T-helper 17 cell (primary cell): ENCODE results near the gene MRPL36. TPM values are rescaled to one million over a fixed set of nuclear protein-coding genes. Genes with fewer than 3 reads are reported as not detected.

Experiments
- ATAC-seq: fragments of 150-1000 bp; cut with Tn5 transposase; 2 replicates; pipeline ENCODE4 v1.10.0; 2021; ENCODE audit warnings: mild to moderate bottlenecking, moderate library complexity
- DNase-seq, 3 donors: peaks; one replicate each; pipeline versions ENCODE4 v3.0.0 to v3.0.0-alpha.2; 2020 to 2021
- H3K9me3 ChIP-seq: one replicate; pipeline ENCODE4 v1.7.0; 2013; ENCODE audit warnings: low read length, mild to moderate bottlenecking; ENCODE audit not compliant: control insufficient read depth, poor library complexity, severe bottlenecking
- H3K27ac Mint-ChIP-seq: one replicate; pipeline ENCODE4 v1.8.0; 2022; ENCODE audit warnings: mild to moderate bottlenecking, moderate library complexity, mixed read lengths
- H3K27me3 Mint-ChIP-seq: one replicate; pipeline ENCODE4 v1.8.0; 2022; ENCODE audit warnings: mixed read lengths
- H3K36me3 Mint-ChIP-seq: one replicate; pipeline ENCODE4 v1.8.0; 2022; ENCODE audit warnings: low read depth, mixed read lengths
- H3K4me1 Mint-ChIP-seq: one replicate; pipeline ENCODE4 v1.8.0; 2022; ENCODE audit warnings: mild to moderate bottlenecking, mixed read lengths
- H3K4me3 Mint-ChIP-seq: one replicate; pipeline ENCODE4 v1.8.0; 2022; ENCODE audit warnings: mild to moderate bottlenecking, moderate library complexity, mixed read lengths
- total RNA-seq, 4 donors: library from RNA in 2 of 4; stranded (reverse) in 2 of 4; gene quantifications; one replicate each; pipeline ENCODE4 v1.2.3 and lab custom pipeline; 2022 to 2026

The MRPL36 gene
- total RNA-seq, 2 donors from 2014 or later: 12.3 to 17.7 TPM

- Mint-ChIP-seq H3K27ac (no peak overlapping the region), H3K4me3 (no peak overlapping the region), H3K27me3 (peaks cover 7% of the 10 kb centered on the region), H3K4me1 (peaks cover 10% of the 10 kb centered on the region), H3K36me3 (no peaks in the 10 kb centered on the region)
- DNase-seq (no peak), ATAC-seq (no peak)
- no peaks in the 10 kb centered on the region for H3K9me3 ChIP-seq
Observed at GRCh38 chr5:1776831-1777230, 22.8 kb downstream of the MRPL36 start.

GRCh38 chr5:1772634-1773033 lies 27.0 kb downstream of the MRPL36 start:
- ATAC-seq (no peak), DNase-seq (no peak)
- Mint-ChIP-seq H3K27me3 (peaks cover 16% of the 10 kb centered on the region), H3K4me3 (no peak overlapping the region), H3K27ac (peak overlapping the region; percentile 60), H3K36me3 (no peaks in the 10 kb centered on the region), H3K4me1 (peaks cover 4% of the 10 kb centered on the region)
- H3K9me3 ChIP-seq: no peaks in the 10 kb centered on the region

- Mint-ChIP-seq H3K27me3 (peaks cover 16% of the 10 kb centered on the region), H3K36me3 (no peaks in the 10 kb centered on the region), H3K4me1 (peaks cover 4% of the 10 kb centered on the region), H3K4me3 (no peak overlapping the region), H3K27ac (no peak overlapping the region)
- H3K9me3 ChIP-seq: no peaks in the 10 kb centered on the region
- DNase-seq: no peak
- ATAC-seq: no peak
Observed at GRCh38 chr5:1771149-1772065, 28.2 kb downstream of the MRPL36 start.

GRCh38 chr5:1770443-1770802 lies 29.2 kb downstream of the MRPL36 start:
- H3K27ac Mint-ChIP-seq: no peak overlapping the region
- H3K4me1 Mint-ChIP-seq: peaks cover 4% of the 10 kb centered on the region
- peaks cover 21% of the 10 kb centered on the region for H3K27me3 Mint-ChIP-seq
- no peak overlapping the region for H3K4me3 Mint-ChIP-seq
- no peak for DNase-seq
- H3K9me3 ChIP-seq: no peaks in the 10 kb centered on the region
- ATAC-seq: no peak
- no peaks in the 10 kb centered on the region for H3K36me3 Mint-ChIP-seq

- DNase-seq: no peak
- H3K36me3 Mint-ChIP-seq: no peaks in the 10 kb centered on the region
Observed at GRCh38 chr5:1769752-1770442, 29.7 kb downstream of the MRPL36 start.

GRCh38 chr5:1769017-1769640 lies 30.5 kb downstream of the MRPL36 start:
- H3K4me1 Mint-ChIP-seq: peaks cover 4% of the 10 kb centered on the region
- H3K27me3 Mint-ChIP-seq: peaks cover 28% of the 10 kb centered on the region
- DNase-seq (no peak), ATAC-seq (no peak)
- no peak overlapping the region for H3K4me3 Mint-ChIP-seq
- H3K9me3 ChIP-seq: no peaks in the 10 kb centered on the region
- no peaks in the 10 kb centered on the region for H3K36me3 Mint-ChIP-seq
- H3K27ac Mint-ChIP-seq: no peak overlapping the region

More at GRCh38 chr5:1769752-1770442, 29.7 kb downstream of the MRPL36 start:
- H3K9me3 ChIP-seq: no peaks in the 10 kb centered on the region
- H3K4me1 Mint-ChIP-seq: peaks cover 4% of the 10 kb centered on the region
- no peak overlapping the region for H3K27ac Mint-ChIP-seq
- no peak overlapping the region for H3K4me3 Mint-ChIP-seq
- no peak for ATAC-seq
- peaks cover 22% of the 10 kb centered on the region for H3K27me3 Mint-ChIP-seq

GRCh38 chr5:1768283-1769000 lies 31.2 kb downstream of the MRPL36 start:
- Mint-ChIP-seq H3K36me3 (no peaks in the 10 kb centered on the region), H3K27ac (no peak overlapping the region), H3K4me1 (peaks cover 4% of the 10 kb centered on the region), H3K4me3 (no peak overlapping the region), H3K27me3 (peaks cover 35% of the 10 kb centered on the region)
- no peak for ATAC-seq
- no peak for DNase-seq
- no peaks in the 10 kb centered on the region for H3K9me3 ChIP-seq

GRCh38 chr5:1767524-1768282 lies 31.9 kb downstream of the MRPL36 start:
- Mint-ChIP-seq H3K36me3 (no peaks in the 10 kb centered on the region), H3K4me3 (no peak overlapping the region), H3K27me3 (peaks cover 41% of the 10 kb centered on the region), H3K27ac (no peak overlapping the region), H3K4me1 (peaks cover 3% of the 10 kb centered on the region)
- no peaks in the 10 kb centered on the region for H3K9me3 ChIP-seq
- DNase-seq (no peak), ATAC-seq (no peak)

GRCh38 chr5:1765880-1766235 lies 33.8 kb downstream of the MRPL36 start:
- no peak for ATAC-seq
- no peak overlapping the region for H3K27ac Mint-ChIP-seq
- peaks cover 2% of the 10 kb centered on the region for H3K36me3 Mint-ChIP-seq

GRCh38 chr5:1765141-1765879 lies 34.3 kb downstream of the MRPL36 start:
- Mint-ChIP-seq H3K27ac (no peak overlapping the region), H3K4me3 (no peak overlapping the region), H3K4me1 (no peaks in the 10 kb centered on the region), H3K27me3 (peaks cover 35% of the 10 kb centered on the region), H3K36me3 (peaks cover 2% of the 10 kb centered on the region)
- ATAC-seq (no peak), DNase-seq (no peak)
- H3K9me3 ChIP-seq: no peaks in the 10 kb centered on the region

More at GRCh38 chr5:1765880-1766235, 33.8 kb downstream of the MRPL36 start:
- no peak overlapping the region for H3K4me3 Mint-ChIP-seq
- no peaks in the 10 kb centered on the region for H3K4me1 Mint-ChIP-seq
- DNase-seq: no peak
- H3K9me3 ChIP-seq: no peaks in the 10 kb centered on the region
- peaks cover 40% of the 10 kb centered on the region for H3K27me3 Mint-ChIP-seq

GRCh38 chr5:1764606-1764960 lies 35.1 kb downstream of the MRPL36 start:
- DNase-seq: no peak

More at GRCh38 chr5:1764606-1764960, 35.1 kb downstream of the MRPL36 start:
- Mint-ChIP-seq H3K4me1 (no peaks in the 10 kb centered on the region), H3K4me3 (no peak overlapping the region), H3K27me3 (peaks cover 34% of the 10 kb centered on the region), H3K27ac (no peak overlapping the region), H3K36me3 (peaks cover 2% of the 10 kb centered on the region)
- no peak for ATAC-seq
- H3K9me3 ChIP-seq: no peaks in the 10 kb centered on the region
